CD4-positive, CD25-positive, alpha-beta regulatory T cell (primary cell): Measurements from ENCODE around the gene CASS4. TPM values are rescaled to one million over a fixed set of nuclear protein-coding genes. Genes with fewer than 3 reads are reported as not detected.

Source experiments
- polyA plus RNA-seq, 4 donors: library from polyadenylated mRNA; unstranded; fragments of 300-500 nt; fragmentation: Illumina TruSeq; gene quantifications; one replicate each; pipeline ENCODE4 v1.2.3, GENCODE V29; 2021
- total RNA-seq: library from RNA; stranded (reverse); gene quantifications from one replicate; pipeline ENCODE4 v1.2.3, GENCODE V29; 2022

The CASS4 gene
- total and polyA plus RNA-seq, 5 donors from 2014 or later: 0.96 to 9.8 (median 3.8) TPM

Other genes with a start within 250 kb of the CASS4 start
- not detected for gene MC3R, start 163.5 kb upstream of the CASS4 start, total RNA-seq
- not detected for gene MC3R, start 163.5 kb upstream of the CASS4 start, polyA plus RNA-seq
- 14.8 TPM for gene FAM210B, start 53.3 kb upstream of the CASS4 start, total RNA-seq
- gene FAM210B, start 53.3 kb upstream of the CASS4 start, polyA plus RNA-seq: 10 to 100 TPM; 33.0 to 40.3 (median 35.6) TPM
- 3.6 TPM for gene AURKA, start 20.0 kb upstream of the CASS4 start, total RNA-seq
- gene AURKA, start 20.0 kb upstream of the CASS4 start, polyA plus RNA-seq: 1 to 10 TPM; 2.1 to 4.2 (median 3.5) TPM
- 24.5 TPM for gene CSTF1, start 19.6 kb upstream of the CASS4 start, total RNA-seq
- gene CSTF1, start 19.6 kb upstream of the CASS4 start, polyA plus RNA-seq: 10 to 100 TPM; 48.8 to 61.7 (median 56.4) TPM
- 74.3 TPM for gene RTF2, start 56.4 kb downstream of the CASS4 start, total RNA-seq
- gene RTF2, start 56.4 kb downstream of the CASS4 start, polyA plus RNA-seq: 100 to 1,000 TPM; 110 to 133 (median 123) TPM
- gene FAM209A, start 112.5 kb downstream of the CASS4 start, total RNA-seq: 6.1 TPM
- gene FAM209A, start 112.5 kb downstream of the CASS4 start, polyA plus RNA-seq: 1 to 10 TPM in 1 of 4 donors, under 1 TPM in 3; 0.43 to 1.1 (median 0.58) TPM
- 1.3 TPM for gene FAM209B, start 121.0 kb downstream of the CASS4 start, total RNA-seq
- under 1 TPM in 1 of 4 donors, not detected in 3; 0.96 TPM for gene FAM209B, start 121.0 kb downstream of the CASS4 start, polyA plus RNA-seq
- not detected for gene TFAP2C, start 217.0 kb downstream of the CASS4 start, total RNA-seq
- gene TFAP2C, start 217.0 kb downstream of the CASS4 start, polyA plus RNA-seq: not detected